Measurements from ENCODE around the gene ESR1. TPM values are rescaled to one million over a fixed set of nuclear protein-coding genes. Genes with fewer than 3 reads are reported as not detected.

ESR1 gene
- total and polyA plus RNA-seq, 11 donors, result 0.15 to 3.5 (median 0.93) TPM

- DNase-seq, result no peak
- TF ChIP-seq, protein P1, sequence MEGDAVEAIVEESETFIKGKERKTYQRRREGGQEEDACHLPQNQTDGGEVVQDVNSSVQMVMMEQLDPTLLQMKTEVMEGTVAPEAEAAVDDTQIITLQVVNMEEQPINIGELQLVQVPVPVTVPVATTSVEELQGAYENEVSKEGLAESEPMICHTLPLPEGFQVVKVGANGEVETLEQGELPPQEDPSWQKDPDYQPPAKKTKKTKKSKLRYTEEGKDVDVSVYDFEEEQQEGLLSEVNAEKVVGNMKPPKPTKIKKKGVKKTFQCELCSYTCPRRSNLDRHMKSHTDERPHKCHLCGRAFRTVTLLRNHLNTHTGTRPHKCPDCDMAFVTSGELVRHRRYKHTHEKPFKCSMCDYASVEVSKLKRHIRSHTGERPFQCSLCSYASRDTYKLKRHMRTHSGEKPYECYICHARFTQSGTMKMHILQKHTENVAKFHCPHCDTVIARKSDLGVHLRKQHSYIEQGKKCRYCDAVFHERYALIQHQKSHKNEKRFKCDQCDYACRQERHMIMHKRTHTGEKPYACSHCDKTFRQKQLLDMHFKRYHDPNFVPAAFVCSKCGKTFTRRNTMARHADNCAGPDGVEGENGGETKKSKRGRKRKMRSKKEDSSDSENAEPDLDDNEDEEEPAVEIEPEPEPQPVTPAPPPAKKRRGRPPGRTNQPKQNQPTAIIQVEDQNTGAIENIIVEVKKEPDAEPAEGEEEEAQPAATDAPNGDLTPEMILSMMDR (IDR thresholded peaks at IDR 0.05), result no peak
These were observed 93.5 kb downstream of the ESR1 start for GRCh38 chr6:151901009-151901411.

GRCh38 chr6:151904631-151905030 lies 97.1 kb downstream of the ESR1 start:
- peaks cover 0 to 5% (median 0%) of the 10 kb centered on the region in 12 donors for H3K9me3 ChIP-seq
- no peak overlapping the region for H3K4me3 ChIP-seq
- ATAC-seq (no peak), DNase-seq (no peak)
- intact Hi-C loops (cut with DNase I), result no loop called here
- no peaks in the 10 kb centered on the region for H3K27me3 ChIP-seq
- H3K27ac ChIP-seq, result no peak overlapping the region
- TF ChIP-seq, protein P1 (IDR thresholded peaks at IDR 0.05), result no peak
- TF ChIP-seq POLR2A (IDR thresholded peaks at IDR 0.05), result no peak
- H3K36me3 ChIP-seq, result no peaks in the 10 kb centered on the region
- no peaks in the 10 kb centered on the region for H3K4me1 ChIP-seq
- 75 to 84% (median 77%) methylated on average over 4 of the region's 4 CpGs for WGBS, 4 donors

More at GRCh38 chr6:151901009-151901411, 93.5 kb downstream of the ESR1 start:
- Histone ChIP-seq H3K4me1 (no peaks in the 10 kb centered on the region), H3K9me3 (peaks cover 0 to 20% (median 6%) of the 10 kb centered on the region in 12 donors), H3K27ac (no peak overlapping the region), H3K4me3 (no peak overlapping the region), H3K36me3 (no peaks in the 10 kb centered on the region), H3K27me3 (no peaks in the 10 kb centered on the region)
- 84 to 100% (median 90%) methylated on average over 3 to 6 of the region's 6 CpGs for WGBS, 4 donors
- ATAC-seq, result no peak
- intact Hi-C loops (cut with DNase I), result no loop called here

DNA sequence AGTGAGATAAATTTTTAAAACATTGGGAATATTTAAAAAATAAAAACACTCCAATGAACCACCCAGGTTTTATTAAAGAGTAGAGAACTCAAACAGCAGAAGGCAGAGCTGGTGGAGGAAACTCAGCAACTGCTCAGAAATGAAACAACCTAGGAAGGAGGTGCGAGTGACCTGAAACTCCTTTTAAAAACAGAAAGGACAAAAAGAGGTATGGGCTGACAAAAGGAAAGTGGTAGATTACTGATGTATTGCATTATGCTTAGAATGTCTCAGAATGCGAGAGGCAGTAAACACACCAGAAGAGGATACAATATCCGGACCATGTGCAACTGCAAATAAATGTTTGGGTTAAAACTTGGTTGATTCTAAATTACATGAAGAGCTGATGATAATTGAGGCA lies 97.6 kb downstream of the ESR1 start:
- intact Hi-C loops (cut with DNase I), result no loop called here
- no peak for ATAC-seq
- no peak for TF ChIP-seq POLR2A (IDR thresholded peaks at IDR 0.05)
- TF ChIP-seq, protein P1 (IDR thresholded peaks at IDR 0.05), result no peak
- WGBS, 4 donors, result 90 to 94% (median 92%) methylated on average over 3 of the region's 3 CpGs
- H3K9me3 ChIP-seq, result peaks cover 0 to 3% (median 0%) of the 10 kb centered on the region in 12 donors
- DNase-seq, result no peak
- no peak overlapping the region for H3K4me3 ChIP-seq
- no peak overlapping the region for H3K27ac ChIP-seq
- H3K27me3 ChIP-seq, result no peaks in the 10 kb centered on the region
- no peaks in the 10 kb centered on the region for H3K4me1 ChIP-seq
- no peaks in the 10 kb centered on the region for H3K36me3 ChIP-seq

DNA sequence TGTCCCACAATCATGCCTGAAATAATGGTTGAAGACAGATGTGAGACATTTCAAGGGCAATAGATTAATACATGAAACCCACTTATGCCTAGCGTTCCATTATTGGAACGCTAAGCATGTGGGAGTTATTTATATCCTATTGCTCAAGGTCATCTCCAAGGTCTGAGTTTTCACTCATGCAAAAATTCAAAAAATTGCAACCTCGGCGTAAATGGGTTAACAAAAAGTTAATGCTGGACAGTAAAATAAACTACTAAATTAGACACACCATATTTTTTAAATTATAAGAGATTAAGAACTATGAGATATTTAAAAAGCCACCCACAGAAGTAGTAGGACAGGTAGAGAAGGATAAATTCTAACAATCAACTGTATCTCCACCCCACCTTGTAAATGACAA lies 98.4 kb downstream of the ESR1 start:
- H3K4me1 ChIP-seq, result no peaks in the 10 kb centered on the region
- intact Hi-C loops (cut with DNase I), result no loop called here

More for the DNA sequence above, 98.4 kb downstream of the ESR1 start:
- no peaks in the 10 kb centered on the region for H3K27me3 ChIP-seq
- H3K27ac ChIP-seq, result no peak overlapping the region
- WGBS, 4 donors, result 82 to 91% (median 87%) methylated on average over 4 of the region's 4 CpGs
- TF ChIP-seq, protein P1 (IDR thresholded peaks at IDR 0.05), result no peak
- no peak for TF ChIP-seq POLR2A (IDR thresholded peaks at IDR 0.05)
- ATAC-seq (no peak), DNase-seq (no peak)
- no peaks in the 10 kb centered on the region for H3K9me3 ChIP-seq
- H3K4me3 ChIP-seq, result no peak overlapping the region
- no peaks in the 10 kb centered on the region for H3K36me3 ChIP-seq
